Endothelial cell of umbilical vein (primary cell): ENCODE measurements around the gene PTCHD4.

ENCODE experiments used
- CTCF ChIP-seq, 2 donors: IDR thresholded peaks; 1 replicate in 1 of 2; 2 replicates in 1 of 2; pipeline ENCODE4 v1.5.1; 2011; ENCODE audit warnings: low read length in 2 of 2, mild to moderate bottlenecking in 2 of 2, moderate library complexity in 2 of 2, control low read depth in 1 of 2, inconsistent platforms in 1 of 2, low read depth in 1 of 2; ENCODE audit not compliant: insufficient read depth in 1 of 2; ENCODE audit errors: extremely low read depth in 1 of 2
- MAX ChIP-seq: IDR thresholded peaks from 2 replicates; pipeline ENCODE4 v1.6.1; 2011; ENCODE audit not compliant: insufficient read depth, insufficient read length
- POLR2A ChIP-seq: IDR thresholded peaks from 2 replicates; pipeline ENCODE4 v1.6.1; 2012; ENCODE audit warnings: low read depth, mild to moderate bottlenecking, control low read depth, low read length
- POLR2AphosphoS5 ChIP-seq: IDR thresholded peaks from 2 replicates; pipeline ENCODE4 v1.6.1; 2012; ENCODE audit warnings: low read depth, mild to moderate bottlenecking, control low read depth, low read length, moderate library complexity; ENCODE audit not compliant: insufficient read depth

- TF ChIP-seq POLR2A (no peak), CTCF (IDR thresholded peaks at IDR 0.05; ENCODE audit: extremely low read depth in 1 of 2, insufficient read depth in 1 of 2, low read depth in 1 of 2, low read length in 2 of 2) (no peak), POLR2AphosphoS5 (no peak), MAX (no peak)
These were observed 18.3 kb downstream of the PTCHD4 start for GRCh38 chr6:48092550-48093217.
